HG02840 (cell line): ENCODE data around the gene TNFAIP1.

Experiments
- ATAC-seq: cut with Tn5 transposase; IDR thresholded peaks from one replicate; pipeline ENCODE4 v1.9.1; 2021; ENCODE audit warnings: mild to moderate bottlenecking, moderate library complexity, moderate number of reproducible peaks; ENCODE audit not compliant: unreplicated experiment, low FRiP score

The TNFAIP1 gene

GRCh38 chr17:28394337-28395116, 59.0 kb downstream of the TNFAIP1 start:
- no peak for ATAC-seq

DNA sequence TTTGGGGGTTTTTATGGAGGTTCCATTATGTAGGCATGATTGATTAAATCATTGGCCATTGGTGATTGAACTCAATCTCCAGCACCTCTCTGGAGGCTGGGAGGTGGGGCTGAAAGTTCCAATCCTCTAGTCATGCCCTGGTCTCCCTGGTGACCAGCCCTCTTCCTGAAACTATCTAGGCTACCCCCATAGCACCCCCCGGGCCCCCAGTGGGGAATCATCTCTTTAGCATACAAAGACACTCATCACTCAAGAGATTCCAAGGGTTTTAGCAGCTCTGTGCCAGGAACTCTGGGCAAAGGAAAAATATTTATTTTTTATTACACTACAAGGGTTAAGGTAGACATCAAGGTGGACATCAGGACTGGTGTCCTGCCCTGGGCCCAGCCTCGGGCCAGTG, 59.9 kb downstream of the TNFAIP1 start:
- ATAC-seq, result no peak

GRCh38 chr17:28395968-28396367, 60.4 kb downstream of the TNFAIP1 start:
- no peak for ATAC-seq
